Measurements from ENCODE around the gene TRPV3.
"Not testable (repeated sequence)": the region's sequence is repeated elsewhere in the genome, so short reads cannot be mapped to it uniquely, and the experiment has no call there.

TRPV3 gene

DNA sequence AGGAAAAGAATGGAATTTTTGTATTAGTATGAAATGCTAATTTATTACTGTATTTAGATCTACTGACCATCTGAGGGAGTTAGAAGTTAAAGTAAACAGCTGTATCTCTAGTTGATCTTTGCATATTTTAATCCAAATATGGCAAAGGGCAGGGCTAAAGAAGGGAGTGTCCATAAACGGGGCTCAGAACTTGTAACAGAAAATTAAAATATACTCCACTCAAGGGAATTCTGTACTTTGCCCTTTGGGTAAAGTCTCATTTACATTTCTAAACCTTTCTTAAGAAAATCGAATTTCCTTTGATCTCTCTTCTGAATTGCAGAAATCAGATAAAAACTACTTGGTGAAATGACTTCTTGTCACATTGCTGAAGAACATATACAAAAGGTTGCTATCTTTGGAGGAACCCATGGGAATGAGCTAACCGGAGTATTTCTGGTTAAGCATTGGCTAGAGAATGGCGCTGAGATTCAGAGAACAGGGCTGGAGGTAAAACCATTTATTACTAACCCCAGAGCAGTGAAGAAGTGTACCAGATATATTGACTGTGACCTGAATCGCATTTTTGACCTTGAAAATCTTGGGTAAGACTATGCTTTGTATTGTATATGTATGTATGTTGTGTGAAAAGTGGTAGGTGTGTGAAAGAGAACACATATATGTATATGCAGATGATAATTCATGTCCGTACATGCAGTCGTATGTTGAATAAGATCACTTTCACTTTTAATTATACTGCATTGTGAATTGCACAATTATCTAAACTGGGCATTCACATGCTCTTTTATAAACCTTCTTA lies 81.6 kb downstream of the TRPV3 start, which contains the start of gene ASPA:
ASPA (plus strand) TSS at position 186 of the 799 bp plus-strand sequence; CDS start at position 349, 163 bp downstream.
- peak; percentile 6 for DNase-seq (ENCODE audit: low read depth)
- TF ChIP-seq, protein P1, sequence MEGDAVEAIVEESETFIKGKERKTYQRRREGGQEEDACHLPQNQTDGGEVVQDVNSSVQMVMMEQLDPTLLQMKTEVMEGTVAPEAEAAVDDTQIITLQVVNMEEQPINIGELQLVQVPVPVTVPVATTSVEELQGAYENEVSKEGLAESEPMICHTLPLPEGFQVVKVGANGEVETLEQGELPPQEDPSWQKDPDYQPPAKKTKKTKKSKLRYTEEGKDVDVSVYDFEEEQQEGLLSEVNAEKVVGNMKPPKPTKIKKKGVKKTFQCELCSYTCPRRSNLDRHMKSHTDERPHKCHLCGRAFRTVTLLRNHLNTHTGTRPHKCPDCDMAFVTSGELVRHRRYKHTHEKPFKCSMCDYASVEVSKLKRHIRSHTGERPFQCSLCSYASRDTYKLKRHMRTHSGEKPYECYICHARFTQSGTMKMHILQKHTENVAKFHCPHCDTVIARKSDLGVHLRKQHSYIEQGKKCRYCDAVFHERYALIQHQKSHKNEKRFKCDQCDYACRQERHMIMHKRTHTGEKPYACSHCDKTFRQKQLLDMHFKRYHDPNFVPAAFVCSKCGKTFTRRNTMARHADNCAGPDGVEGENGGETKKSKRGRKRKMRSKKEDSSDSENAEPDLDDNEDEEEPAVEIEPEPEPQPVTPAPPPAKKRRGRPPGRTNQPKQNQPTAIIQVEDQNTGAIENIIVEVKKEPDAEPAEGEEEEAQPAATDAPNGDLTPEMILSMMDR (IDR thresholded peaks at IDR 0.05; ENCODE audit: low read length, missing control alignments), result no peak
- H3K4me3 ChIP-seq (replicated peaks; ENCODE audit: low read depth, low read length), result peak within 1 kb of the TSS; percentile 44

DNA sequence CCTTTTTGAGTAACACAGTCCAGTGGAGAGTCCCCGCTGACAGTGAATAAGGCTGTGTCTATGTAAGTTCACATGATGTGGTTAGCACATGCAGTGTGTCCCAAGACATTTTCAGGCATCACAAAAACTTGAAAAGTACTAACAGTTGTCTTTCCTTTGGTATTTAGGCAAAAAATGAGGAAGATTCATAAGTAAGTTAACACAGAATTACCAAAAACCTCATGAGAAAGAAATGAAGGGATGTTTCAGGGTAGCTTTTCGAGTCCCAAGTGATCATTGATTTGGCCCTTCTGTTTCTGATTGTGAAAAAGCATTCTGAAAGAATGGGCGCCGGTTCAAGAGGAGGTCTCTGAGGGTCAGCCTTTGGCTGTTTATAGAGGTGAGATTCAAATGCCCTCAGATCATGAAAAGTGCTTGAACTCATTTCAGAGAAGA lies 82.3 kb downstream of the TRPV3 start:
- DNase-seq (ENCODE audit: low read depth), result no peak
- no peak overlapping the region for H3K4me3 ChIP-seq (replicated peaks; ENCODE audit: low read depth, low read length)
- TF ChIP-seq, protein P1 (IDR thresholded peaks at IDR 0.05; ENCODE audit: low read length, missing control alignments), result no peak

DNA sequence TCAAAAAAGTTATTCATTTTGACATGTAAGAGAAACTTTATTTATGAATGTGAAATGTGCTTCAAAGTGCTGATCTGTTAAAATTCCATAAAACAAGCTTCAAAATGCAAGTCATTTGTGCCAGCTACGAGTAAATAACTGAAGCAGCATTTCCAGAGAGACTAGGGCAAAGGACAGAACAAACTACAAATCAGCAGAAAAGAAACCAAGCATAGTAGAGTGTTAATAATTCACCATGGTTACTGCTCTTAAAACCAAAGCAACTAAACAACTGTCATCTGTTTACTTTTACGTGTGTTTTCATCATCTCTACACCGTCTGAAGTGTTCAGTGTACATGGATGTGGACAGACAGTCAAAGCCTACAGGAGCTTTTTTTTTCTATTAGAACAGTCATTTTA lies 83.4 kb downstream of the TRPV3 start:
- no peak overlapping the region for H3K4me3 ChIP-seq (replicated peaks; ENCODE audit: low read depth, low read length)
- TF ChIP-seq, protein P1 (IDR thresholded peaks at IDR 0.05; ENCODE audit: low read length, missing control alignments), result no peak
- peak; percentile 22 for DNase-seq (ENCODE audit: low read depth)

DNA sequence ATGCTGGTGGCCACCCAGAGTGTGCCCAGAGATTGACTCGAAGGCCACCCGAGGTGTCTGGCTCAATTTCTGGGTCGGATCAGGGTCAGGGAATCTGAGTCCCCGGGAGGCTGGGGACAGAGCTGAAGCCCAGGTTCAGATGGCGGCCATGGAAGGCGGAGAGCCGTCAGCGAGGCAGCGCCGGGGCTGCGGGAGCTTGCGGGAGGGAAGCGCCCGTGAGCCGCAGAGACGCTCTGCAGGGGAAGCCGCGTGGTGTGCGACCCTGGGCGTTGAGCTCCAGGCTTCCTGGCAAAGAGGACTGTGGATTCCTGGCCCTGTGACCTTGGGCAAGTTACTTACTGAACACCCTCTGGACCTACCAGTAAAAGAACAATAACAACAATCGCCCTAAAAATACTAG lies 85.5 kb downstream of the TRPV3 start:
- no peak overlapping the region for H3K4me3 ChIP-seq (replicated peaks; ENCODE audit: low read depth, low read length)
- TF ChIP-seq, protein P1 (IDR thresholded peaks at IDR 0.05; ENCODE audit: low read length, missing control alignments), result no peak
- no peak for DNase-seq (ENCODE audit: low read depth)

DNA sequence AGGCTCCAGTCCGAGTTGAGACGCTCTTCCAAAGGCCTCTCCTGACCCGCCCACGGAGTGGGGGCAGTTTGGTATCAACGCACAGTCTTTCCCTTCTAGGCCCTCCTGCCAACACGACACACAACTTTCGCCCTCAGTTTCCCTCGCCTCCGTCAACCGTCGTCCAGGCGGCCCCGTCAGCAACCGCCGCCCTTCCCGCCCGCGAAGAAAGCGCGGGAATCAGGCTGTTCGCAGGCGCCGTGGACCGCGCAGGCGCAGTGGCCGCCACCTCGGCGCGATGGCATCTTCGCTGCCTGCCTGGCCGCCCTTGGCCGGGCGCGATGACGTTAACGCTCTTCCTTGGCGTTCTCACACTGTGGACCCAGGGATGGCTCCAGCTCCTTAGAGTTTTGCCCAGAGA lies 86.0 kb downstream of the TRPV3 start, which contains the start of gene SPATA22:
SPATA22 (minus strand) TSS at position 221 of the 400 bp plus-strand sequence. CDS start 2,494 bp downstream, outside the sequence.
- TF ChIP-seq, protein P1 (IDR thresholded peaks at IDR 0.05; ENCODE audit: low read length, missing control alignments), result no peak
- no peak for DNase-seq (ENCODE audit: low read depth)
- H3K4me3 ChIP-seq (replicated peaks; ENCODE audit: low read depth, low read length), result no peak within 1 kb of the TSS

DNA sequence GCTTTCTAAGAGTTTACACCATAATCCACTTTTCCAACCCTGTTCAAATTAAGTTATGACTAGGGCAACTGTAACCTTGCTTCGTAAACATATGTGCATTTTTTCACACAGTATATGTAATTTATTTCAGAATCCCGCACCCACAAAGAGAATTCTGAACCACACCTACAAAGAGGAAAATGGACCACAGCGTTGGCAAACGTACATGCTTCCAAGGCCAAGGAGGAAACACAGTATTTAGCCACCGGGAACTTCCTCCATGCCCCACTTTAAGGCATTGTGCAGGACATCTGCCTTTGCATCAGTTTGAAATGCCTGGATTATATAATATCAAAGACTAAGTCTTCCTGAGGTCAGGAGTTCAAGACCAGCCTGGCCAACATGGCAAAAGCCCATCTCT lies 88.1 kb downstream of the TRPV3 start:
- no peak overlapping the region for H3K4me3 ChIP-seq (replicated peaks; ENCODE audit: low read depth, low read length)
- TF ChIP-seq, protein P1 (IDR thresholded peaks at IDR 0.05; ENCODE audit: low read length, missing control alignments), result no peak
- DNase-seq (ENCODE audit: low read depth), result no peak

DNA sequence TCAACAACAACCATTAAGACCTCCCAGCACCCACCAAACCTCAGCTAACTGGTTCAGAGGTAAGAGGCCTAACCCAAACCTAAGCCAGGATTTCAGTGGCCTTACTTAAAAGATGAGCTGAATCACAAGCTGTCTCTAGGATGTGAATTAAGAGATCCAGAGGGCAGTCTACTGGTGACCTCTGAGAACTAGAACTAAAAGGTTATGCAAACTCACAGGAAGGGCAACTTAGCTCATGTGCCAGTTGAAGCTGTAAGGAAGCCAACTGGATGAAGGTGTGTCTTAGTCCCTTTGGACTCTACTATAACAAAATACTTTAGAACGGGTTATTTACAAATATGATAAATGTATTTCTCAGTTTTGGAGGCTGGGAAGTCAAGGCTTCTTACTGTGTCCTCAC lies 91.3 kb downstream of the TRPV3 start:
- H3K4me3 ChIP-seq (replicated peaks; ENCODE audit: low read depth, low read length); DNase-seq (ENCODE audit: low read depth): not testable (repeated sequence)
